PC-3 (cell line): ENCODE measurements around the gene MYO18A. TPM values are rescaled to one million over a fixed set of nuclear protein-coding genes. Genes with fewer than 3 reads are reported as not detected.

ENCODE experiments used
- ATAC-seq: fragments of 200-7000 bp; cut with Tn5 transposase; 2 replicates; pipeline ENCODE4 v1.9.1; 2020; ENCODE audit warnings: mild to moderate bottlenecking, moderate library complexity
- BruUV-seq: library from RNA; stranded (reverse); fragments of 400-500 nt; replicated peaks from 2 replicates; lab custom pipeline; 2021; lab: Mats Ljungman, UMichigan
- CTCF ChIA-PET: fragments of 300-600 bp; sonication (Branson Sonifier 250); formaldehyde crosslinking; loops from one replicate; lab custom pipeline; 2022; ENCODE audit warnings: antibody characterized with exemption; lab: Charles Lee
- POLR2A ChIA-PET: fragments of 300-600 bp; sonication (Branson Sonifier 250); formaldehyde crosslinking; loops from one replicate; lab custom pipeline; 2022; ENCODE audit warnings: antibody characterized with exemption; ENCODE audit not compliant: unreplicated experiment; lab: Charles Lee
- DNase-seq: peaks from one replicate; pipeline ENCODE4 v3.0.0-alpha.2; 2015
- H2AFZ ChIP-seq: fragments of 300-600 bp; sonication (generic); 2 replicates; pipeline ENCODE4 v1.6.0; 2016; ENCODE audit warnings: antibody characterized with exemption, low read length
- H3F3A ChIP-seq: fragments of 300-600 bp; sonication (generic); one replicate; pipeline ENCODE4 v1.6.0; 2017; ENCODE audit warnings: antibody characterized with exemption, low read length, control low read depth, mild to moderate bottlenecking; ENCODE audit not compliant: unreplicated experiment
- H3K27ac ChIP-seq: fragments of 300-600 bp; sonication (generic); 2 replicates; pipeline ENCODE4 v1.5.1; 2016; ENCODE audit warnings: mild to moderate bottlenecking, low read length
- H3K27me3 ChIP-seq: fragments of 300-600 bp; sonication (generic); 2 replicates; pipeline ENCODE4 v1.6.1; 2016; ENCODE audit warnings: low read length, mixed read lengths
- H3K36me3 ChIP-seq: fragments of 300-600 bp; sonication (generic); 2 replicates; pipeline ENCODE4 v1.6.1; 2016; ENCODE audit warnings: low read depth, mixed run types, low read length, mixed read lengths
- H3K4me1 ChIP-seq: fragments of 300-600 bp; sonication (generic); 2 replicates; pipeline ENCODE4 v1.5.1; 2016; ENCODE audit warnings: low read length; ENCODE audit not compliant: insufficient read depth
- H3K4me2 ChIP-seq: fragments of 300-600 bp; sonication (generic); 2 replicates; pipeline ENCODE4 v1.6.0; 2016; ENCODE audit warnings: low read length
- H3K4me3 ChIP-seq: fragments of 300-600 bp; sonication (generic); 2 replicates; pipeline ENCODE4 v1.5.1; 2016; ENCODE audit warnings: mild to moderate bottlenecking, low read length, mixed read lengths
- H3K79me2 ChIP-seq: fragments of 300-600 bp; sonication (generic); 2 replicates; pipeline ENCODE4 v1.6.1; 2017; ENCODE audit warnings: low read length, mixed read lengths
- H3K9ac ChIP-seq: fragments of 300-600 bp; sonication (generic); 2 replicates; pipeline ENCODE4 v1.6.0; 2016; ENCODE audit warnings: mild to moderate bottlenecking, low read length
- H3K9me2 ChIP-seq: fragments of 300-600 bp; sonication (generic); replicated peaks from 2 replicates; pipeline ENCODE4 v1.6.1; 2016; ENCODE audit warnings: mixed run types, low read length, mixed read lengths
- H3K9me3 ChIP-seq: fragments of 300-600 bp; sonication (generic); 2 replicates; pipeline ENCODE4 v1.6.1; 2016; ENCODE audit warnings: low read length, mixed read lengths
- H4K20me1 ChIP-seq: fragments of 300-600 bp; sonication (generic); 2 replicates; pipeline ENCODE4 v1.6.1; 2016; ENCODE audit warnings: low read length, mixed read lengths
- EZH2 ChIP-seq: fragments of 300-600 bp; sonication (generic); IDR thresholded peaks from one replicate; pipeline ENCODE4 v1.6.1; 2017; ENCODE audit warnings: antibody characterized with exemption, mild to moderate bottlenecking, low read length; ENCODE audit not compliant: unreplicated experiment
- EZH2phosphoT487 ChIP-seq: fragments of 300-600 bp; sonication (generic); IDR thresholded peaks from 2 replicates; pipeline ENCODE4 v1.6.1; 2018; ENCODE audit warnings: mild to moderate bottlenecking, antibody characterized with exemption, low read length, borderline replicate concordance
- intact Hi-C: fragments of 100-400 bp; cut with micrococcal nuclease; formaldehyde crosslinking; loops from 2 replicates; pipeline ENCODE4 v1.9.0; 2023
- total RNA-seq: library from RNA; depleted of rRNA; stranded (reverse); fragments of >200 nt; gene quantifications from 2 replicates; pipeline ENCODE4 v1.2.3, GENCODE V29; 2014
- TF ChIP-seq, protein P1 (sequence below): fragments of 300-600 bp; sonication (generic); conservative IDR thresholded peaks from 2 replicates; pipeline ENCODE4 v1.5.1; 2017; ENCODE audit warnings: antibody characterized with exemption, low read depth, mild to moderate bottlenecking, low read length

The MYO18A gene
- total RNA-seq, 1 experiment from 2014 or later, result 28.0 TPM

DNA sequence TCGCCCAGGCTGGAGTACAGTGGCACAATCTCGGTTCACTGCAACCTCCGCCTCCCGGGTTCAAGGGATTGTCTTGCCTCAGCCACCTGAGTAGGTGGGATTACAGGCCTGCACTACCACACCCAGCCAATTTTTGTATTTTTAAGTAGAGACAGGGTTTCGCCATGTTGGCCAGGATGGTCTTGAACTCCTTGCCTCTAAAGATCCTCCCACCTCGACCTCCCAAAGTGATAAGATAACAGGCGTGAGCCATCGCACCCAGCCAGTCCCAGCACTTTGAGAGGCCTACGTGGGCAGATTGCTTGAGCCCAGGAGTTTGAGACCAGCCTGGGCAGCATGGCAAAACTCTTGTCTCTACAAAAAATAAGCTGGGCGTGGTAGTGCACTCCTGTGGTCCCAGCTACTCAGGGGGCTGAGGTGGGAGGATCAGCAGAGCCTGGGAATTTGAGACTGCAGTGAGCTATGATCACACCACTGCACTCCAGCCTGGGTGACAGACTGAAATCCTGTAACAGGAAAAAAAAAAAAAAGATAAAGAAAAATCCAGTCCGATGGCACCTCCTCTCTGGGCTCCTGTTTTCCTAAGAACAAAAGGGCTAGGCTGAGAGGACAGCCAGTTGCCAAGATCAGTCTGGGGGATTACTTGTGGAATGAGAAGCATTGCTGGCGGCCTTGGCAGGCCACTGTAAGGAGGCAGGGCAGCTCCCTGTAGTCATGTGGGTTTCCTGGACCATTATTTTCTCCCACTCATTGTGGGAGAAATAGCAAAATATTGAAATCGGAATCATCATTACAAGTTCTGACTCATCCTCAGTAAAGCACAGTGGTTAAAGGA lies 140.2 kb downstream of the MYO18A start:
- Histone ChIP-seq H3K27me3 (peaks cover 43% of the 10 kb centered on the region), H3K79me2 (no peaks in the 10 kb centered on the region), H3F3A (no peaks in the 10 kb centered on the region), H4K20me1 (no peaks in the 10 kb centered on the region), H3K4me2 (no peak overlapping the region), H3K9ac (no peak overlapping the region), H3K27ac (no peak overlapping the region), H3K4me3 (no peak overlapping the region), H3K9me2 (no peaks in the 10 kb centered on the region), H3K36me3 (no peaks in the 10 kb centered on the region), H3K9me3 (no peaks in the 10 kb centered on the region), H3K4me1 (no peaks in the 10 kb centered on the region), H2AFZ (no peak overlapping the region)
- ChIA-PET POLR2A (no interaction called here), CTCF (no interaction called here)
- intact Hi-C loops, result no loop called here
- DNase-seq (peak; percentile 2), ATAC-seq (no peak)
- TF ChIP-seq EZH2 (no peak), EZH2phosphoT487 (no peak)
- TF ChIP-seq, protein P1, sequence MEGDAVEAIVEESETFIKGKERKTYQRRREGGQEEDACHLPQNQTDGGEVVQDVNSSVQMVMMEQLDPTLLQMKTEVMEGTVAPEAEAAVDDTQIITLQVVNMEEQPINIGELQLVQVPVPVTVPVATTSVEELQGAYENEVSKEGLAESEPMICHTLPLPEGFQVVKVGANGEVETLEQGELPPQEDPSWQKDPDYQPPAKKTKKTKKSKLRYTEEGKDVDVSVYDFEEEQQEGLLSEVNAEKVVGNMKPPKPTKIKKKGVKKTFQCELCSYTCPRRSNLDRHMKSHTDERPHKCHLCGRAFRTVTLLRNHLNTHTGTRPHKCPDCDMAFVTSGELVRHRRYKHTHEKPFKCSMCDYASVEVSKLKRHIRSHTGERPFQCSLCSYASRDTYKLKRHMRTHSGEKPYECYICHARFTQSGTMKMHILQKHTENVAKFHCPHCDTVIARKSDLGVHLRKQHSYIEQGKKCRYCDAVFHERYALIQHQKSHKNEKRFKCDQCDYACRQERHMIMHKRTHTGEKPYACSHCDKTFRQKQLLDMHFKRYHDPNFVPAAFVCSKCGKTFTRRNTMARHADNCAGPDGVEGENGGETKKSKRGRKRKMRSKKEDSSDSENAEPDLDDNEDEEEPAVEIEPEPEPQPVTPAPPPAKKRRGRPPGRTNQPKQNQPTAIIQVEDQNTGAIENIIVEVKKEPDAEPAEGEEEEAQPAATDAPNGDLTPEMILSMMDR, result no peak
- BruUV-seq, result no TSS peak

DNA sequence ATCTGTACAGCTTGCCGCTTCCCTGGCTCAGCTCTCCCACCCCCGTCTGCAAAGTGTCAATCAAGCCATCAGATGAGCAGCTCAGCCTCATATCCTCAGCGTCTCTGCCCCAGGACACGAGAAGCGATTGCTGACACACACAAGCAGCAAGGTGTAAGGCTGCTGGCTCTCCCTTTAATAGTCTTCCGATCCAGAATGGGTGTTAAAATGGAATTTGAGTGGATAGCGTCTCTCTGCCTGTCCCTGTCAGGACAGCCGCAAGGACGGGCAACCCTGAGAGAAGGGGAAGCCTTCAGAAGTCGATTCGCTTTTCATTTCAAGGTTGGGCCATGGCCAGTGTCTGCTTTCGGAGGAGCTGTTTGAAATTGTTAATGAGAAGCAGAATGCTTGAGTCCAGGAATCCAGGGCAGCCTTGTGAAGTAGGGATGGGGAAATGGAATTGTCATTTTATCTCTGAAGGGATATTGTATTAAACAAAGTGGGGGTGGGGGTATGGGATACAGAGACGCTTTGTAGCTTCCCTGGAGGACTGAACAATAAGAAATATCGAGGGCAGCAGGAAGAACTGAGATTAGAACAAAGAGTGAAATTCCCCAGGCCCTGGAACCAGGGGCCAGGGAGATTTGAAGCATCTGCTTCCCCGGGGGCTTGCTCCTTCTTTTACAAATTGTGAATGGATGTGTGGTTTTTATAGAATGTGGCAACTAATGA lies 142.0 kb downstream of the MYO18A start:
- H3K4me2 ChIP-seq, result no peak overlapping the region
- H3K36me3 ChIP-seq, result no peaks in the 10 kb centered on the region
- no peaks in the 10 kb centered on the region for H3K79me2 ChIP-seq
- no peak for ATAC-seq
- no peaks in the 10 kb centered on the region for H4K20me1 ChIP-seq
- POLR2A ChIA-PET, result interaction anchor here (0.6 kb wide), 1 partner anchor 19 kb away, joined by 6 read pairs; no protein-coding TSS in a partner anchor
- TF ChIP-seq, protein P1, result no peak
- TF ChIP-seq EZH2phosphoT487 (no peak), EZH2 (no peak)
- no TSS peak for BruUV-seq
- H3K9me3 ChIP-seq, result no peaks in the 10 kb centered on the region
- no peaks in the 10 kb centered on the region for H3K9me2 ChIP-seq
- H3K4me3 ChIP-seq, result no peak overlapping the region
- no peak overlapping the region for H2AFZ ChIP-seq
- no peak overlapping the region for H3K9ac ChIP-seq
- no peaks in the 10 kb centered on the region for H3K4me1 ChIP-seq
- peaks cover 60% of the 10 kb centered on the region for H3K27me3 ChIP-seq
- CTCF ChIA-PET, result no interaction called here
- H3F3A ChIP-seq, result no peaks in the 10 kb centered on the region
- DNase-seq, result no peak
- intact Hi-C loops, result no loop called here
- H3K27ac ChIP-seq, result no peak overlapping the region

DNA sequence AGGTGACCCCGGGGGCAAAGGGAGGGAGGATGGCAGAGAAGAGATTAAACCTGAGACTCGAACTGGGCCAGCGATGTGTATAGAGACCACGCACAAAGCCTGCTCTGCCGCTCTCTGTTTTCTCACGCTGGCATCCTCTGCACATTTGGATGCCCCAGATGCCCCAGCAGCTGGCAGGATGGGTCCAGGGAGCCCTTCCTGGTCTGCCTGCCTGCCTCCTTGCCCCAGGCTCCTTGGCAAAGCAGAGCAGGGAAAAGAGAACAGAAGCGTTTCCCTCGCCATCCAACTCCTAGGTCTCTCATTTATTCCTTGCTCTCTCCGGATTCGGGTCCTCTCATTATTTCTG lies 142.5 kb downstream of the MYO18A start:
- no peaks in the 10 kb centered on the region for H3K36me3 ChIP-seq
- ChIA-PET POLR2A (no interaction called here), CTCF (no interaction called here)
- DNase-seq (no peak), ATAC-seq (no peak)
- H3K4me2 ChIP-seq, result no peak overlapping the region
- no peak overlapping the region for H2AFZ ChIP-seq
- BruUV-seq, result no TSS peak
- no peaks in the 10 kb centered on the region for H4K20me1 ChIP-seq
- peaks cover 65% of the 10 kb centered on the region for H3K27me3 ChIP-seq
- no peaks in the 10 kb centered on the region for H3K4me1 ChIP-seq
- intact Hi-C loops, result no loop called here
- no peak overlapping the region for H3K4me3 ChIP-seq
- no peaks in the 10 kb centered on the region for H3K79me2 ChIP-seq
- no peak overlapping the region for H3K27ac ChIP-seq
- TF ChIP-seq EZH2phosphoT487 (no peak), EZH2 (no peak)
- TF ChIP-seq, protein P1, result no peak
- no peaks in the 10 kb centered on the region for H3F3A ChIP-seq
- no peaks in the 10 kb centered on the region for H3K9me3 ChIP-seq
- H3K9me2 ChIP-seq, result no peaks in the 10 kb centered on the region
- H3K9ac ChIP-seq, result no peak overlapping the region
